GM10266 (cell line): ENCODE measurements around the gene CACNA1H.

Experiments
- DNase-seq: peaks from one replicate; pipeline ENCODE4 v3.0.0; 2012; ENCODE audit errors: extremely low spot score
- TF ChIP-seq, protein P1 (sequence below): IDR thresholded peaks from 2 replicates; pipeline ENCODE4 v1.5.1; 2012; ENCODE audit warnings: mild to moderate bottlenecking, low read depth; ENCODE audit not compliant: control insufficient read depth, insufficient read depth; ENCODE audit errors: missing control alignments

Gene CACNA1H

GRCh38 chr16:1212616-1213194 is 59.8 kb downstream of the CACNA1H start:
- TF ChIP-seq, protein P1, sequence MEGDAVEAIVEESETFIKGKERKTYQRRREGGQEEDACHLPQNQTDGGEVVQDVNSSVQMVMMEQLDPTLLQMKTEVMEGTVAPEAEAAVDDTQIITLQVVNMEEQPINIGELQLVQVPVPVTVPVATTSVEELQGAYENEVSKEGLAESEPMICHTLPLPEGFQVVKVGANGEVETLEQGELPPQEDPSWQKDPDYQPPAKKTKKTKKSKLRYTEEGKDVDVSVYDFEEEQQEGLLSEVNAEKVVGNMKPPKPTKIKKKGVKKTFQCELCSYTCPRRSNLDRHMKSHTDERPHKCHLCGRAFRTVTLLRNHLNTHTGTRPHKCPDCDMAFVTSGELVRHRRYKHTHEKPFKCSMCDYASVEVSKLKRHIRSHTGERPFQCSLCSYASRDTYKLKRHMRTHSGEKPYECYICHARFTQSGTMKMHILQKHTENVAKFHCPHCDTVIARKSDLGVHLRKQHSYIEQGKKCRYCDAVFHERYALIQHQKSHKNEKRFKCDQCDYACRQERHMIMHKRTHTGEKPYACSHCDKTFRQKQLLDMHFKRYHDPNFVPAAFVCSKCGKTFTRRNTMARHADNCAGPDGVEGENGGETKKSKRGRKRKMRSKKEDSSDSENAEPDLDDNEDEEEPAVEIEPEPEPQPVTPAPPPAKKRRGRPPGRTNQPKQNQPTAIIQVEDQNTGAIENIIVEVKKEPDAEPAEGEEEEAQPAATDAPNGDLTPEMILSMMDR: no peak
- DNase-seq: no peak

DNA sequence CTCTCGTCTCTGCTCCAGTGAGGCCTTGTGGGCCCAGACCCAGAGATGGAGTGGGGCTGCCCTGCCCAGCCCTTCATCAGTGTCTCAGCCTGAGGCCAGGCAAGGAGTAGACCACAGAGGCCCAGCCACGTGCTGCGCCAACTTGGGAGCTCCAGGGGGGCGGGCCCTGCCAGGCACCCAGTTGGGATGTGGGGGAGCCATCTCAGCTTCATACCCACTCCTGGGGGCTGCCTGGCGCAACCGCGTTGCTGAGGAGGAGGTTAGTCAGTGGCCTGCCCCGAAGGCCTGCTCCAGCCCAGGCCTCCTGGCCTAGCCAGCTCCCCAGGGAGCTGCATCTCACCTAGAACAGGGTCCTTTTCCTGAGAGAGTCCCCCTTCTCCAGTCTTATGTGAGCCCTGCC is 60.3 kb downstream of the CACNA1H start:
- DNase-seq: no peak
- TF ChIP-seq, protein P1: no peak

DNA sequence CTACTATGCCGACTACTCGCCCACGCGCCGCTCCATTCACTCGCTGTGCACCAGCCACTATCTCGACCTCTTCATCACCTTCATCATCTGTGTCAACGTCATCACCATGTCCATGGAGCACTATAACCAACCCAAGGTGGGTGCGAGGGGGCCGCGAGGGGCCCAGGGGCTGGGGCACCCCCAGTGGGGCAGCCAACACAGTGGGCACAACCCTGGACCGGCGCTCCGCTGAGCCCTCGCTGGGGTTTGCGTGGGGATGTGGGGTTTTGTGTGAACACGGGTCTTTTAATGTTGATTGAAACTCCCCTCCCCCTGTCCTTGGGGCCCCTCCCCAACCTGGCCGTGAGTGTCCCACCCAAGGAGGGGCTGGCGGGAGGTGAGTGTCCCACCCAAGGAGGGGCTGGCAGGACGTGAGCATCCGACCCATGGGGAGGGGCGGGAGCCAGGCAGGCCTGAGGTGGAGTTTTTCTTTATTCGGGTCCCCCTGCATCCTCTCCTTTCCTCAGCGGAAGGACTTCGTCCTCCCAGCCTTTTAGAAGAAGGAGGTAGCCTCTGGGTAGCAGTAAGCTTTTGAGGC is 61.0 kb downstream of the CACNA1H start:
- TF ChIP-seq, protein P1: no peak
- DNase-seq: no peak

DNA sequence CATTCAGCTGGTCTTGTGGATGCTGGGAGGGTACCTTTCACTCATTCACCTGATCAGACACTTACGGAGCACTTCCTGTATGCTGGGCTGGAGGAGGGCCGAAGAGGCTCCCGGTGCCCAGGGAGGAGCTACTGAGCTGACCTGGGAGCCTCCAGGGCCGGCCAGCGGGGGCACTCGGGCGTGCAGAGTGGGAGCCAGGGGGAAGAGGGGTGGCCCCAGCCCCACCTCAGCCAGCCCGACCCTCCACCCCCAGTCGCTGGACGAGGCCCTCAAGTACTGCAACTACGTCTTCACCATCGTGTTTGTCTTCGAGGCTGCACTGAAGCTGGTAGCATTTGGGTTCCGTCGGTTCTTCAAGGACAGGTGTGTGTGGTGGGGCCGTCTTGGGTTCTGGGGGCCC is 61.8 kb downstream of the CACNA1H start:
- TF ChIP-seq, protein P1: no peak
- DNase-seq: no peak

- TF ChIP-seq, protein P1: no peak
- DNase-seq: no peak
Measured at GRCh38 chr16:1215574-1216295, 62.8 kb downstream of the CACNA1H start.

DNA sequence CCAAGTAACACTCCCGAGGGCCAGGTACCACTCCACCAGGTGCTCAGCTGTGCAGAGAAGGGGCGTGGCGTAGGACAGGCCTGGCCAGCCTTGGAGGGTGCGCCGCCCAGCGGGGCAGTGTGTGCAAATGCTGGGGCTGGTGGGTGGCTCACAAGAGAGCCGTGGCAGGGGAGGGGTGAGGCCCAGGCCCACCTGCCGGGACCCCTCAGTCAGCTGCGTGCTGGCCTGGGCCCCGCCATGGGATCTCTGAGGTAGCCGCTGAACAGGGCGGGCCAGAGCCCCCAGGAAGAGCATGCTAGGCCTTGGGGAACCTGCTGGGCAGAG is 63.4 kb downstream of the CACNA1H start:
- DNase-seq: no peak
- TF ChIP-seq, protein P1: no peak
